HepG2 (cell line): ENCODE data around the gene EHBP1. TPM values are rescaled to one million over a fixed set of nuclear protein-coding genes. Genes with fewer than 3 reads are reported as not detected.

Source experiments
- ATAC-seq: fragments of 200-7000 bp; cut with Tn5 transposase; 3 replicates; pipeline ENCODE4 v1.9.1; 2020; ENCODE audit warnings: mild to moderate bottlenecking, moderate library complexity
- BruUV-seq: library from RNA; stranded (reverse); fragments of 400-500 nt; replicated peaks from 2 replicates; lab custom pipeline; 2021; lab: Mats Ljungman, UMichigan
- CTCF ChIA-PET: fragments of 300-600 bp; formaldehyde crosslinking; extraction: SDS; loops from one replicate; lab custom pipeline; 2021; ENCODE audit warnings: low total read pairs, inconsistent platforms, low intra/inter-chr PET ratio; lab: Yijun Ruan, JAX
- POLR2A ChIA-PET: fragments of 350-600 bp; sonication (Branson Sonifier 250); formaldehyde crosslinking; loops from one replicate; lab custom pipeline; 2020; ENCODE audit warnings: antibody characterized with exemption, inconsistent platforms; lab: Yijun Ruan, JAX
- DNase-seq: peaks from one replicate; pipeline ENCODE4 v3.0.0-alpha.2; 2015; ENCODE audit warnings: low spot score
- FAIRE-seq: peaks from 3 replicates; lab custom pipeline; 2011; peaks lifted over from hg19 to GRCh38; lab: Jason Lieb, UNC
- H2AFZ ChIP-seq: one replicate; pipeline ENCODE4 v1.6.1; 2011; ENCODE audit warnings: low read length, inconsistent platforms
- H3K27ac ChIP-seq: fragments of 300-600 bp; 3 replicates; pipeline ENCODE4 v1.8.0; 2011; ENCODE audit warnings: mixed run types, mild to moderate bottlenecking, mixed read lengths, low read length, inconsistent platforms; ENCODE audit not compliant: insufficient read depth; ENCODE audit errors: extremely low read length
- H3K27me3 ChIP-seq, 2 experiments: fragments of 200-600 bp in 1 of 2; 2 replicates in 1 of 2; 3 replicates in 1 of 2; pipeline versions ENCODE4 v1.6.0 to v1.8.0; 2011; ENCODE audit warnings: low read length in 2 of 2, mild to moderate bottlenecking in 2 of 2, moderate library complexity in 2 of 2, inconsistent platforms in 1 of 2; ENCODE audit not compliant: insufficient read depth in 2 of 2, control insufficient read depth in 1 of 2
- H3K36me3 ChIP-seq, 2 experiments: fragments of 200-600 bp in 1 of 2; replicated peaks in 1 of 2; 2 replicates in 1 of 2; 3 replicates in 1 of 2; pipeline versions ENCODE4 v1.5.1 to v1.8.0; 2011; ENCODE audit warnings: low read length in 2 of 2, inconsistent platforms in 1 of 2; ENCODE audit not compliant: insufficient read depth in 2 of 2, control insufficient read depth in 1 of 2
- H3K4me1 ChIP-seq: 2 replicates; pipeline ENCODE4 v1.5.1; 2012; ENCODE audit warnings: low read length, inconsistent platforms; ENCODE audit not compliant: insufficient read depth
- H3K4me2 ChIP-seq: 2 replicates; pipeline ENCODE4 v1.6.0; 2011; ENCODE audit warnings: low read depth, low read length, inconsistent platforms
- H3K4me3 ChIP-seq, 3 experiments: fragments of 200-600 bp in 1 of 3; sonication (generic), shearing (Covaris generic) in 1 of 3; replicated peaks in 1 of 3; 2 replicates each; pipeline ENCODE4 v1.5.1; 2011 to 2016; ENCODE audit warnings: low read length in 3 of 3, inconsistent platforms in 2 of 3, low read depth in 2 of 3, mild to moderate bottlenecking in 2 of 3, control low read depth in 1 of 3, mixed read lengths in 1 of 3; ENCODE audit not compliant: insufficient read depth in 1 of 3
- H3K79me2 ChIP-seq: one replicate; pipeline ENCODE4 v1.6.1; 2011; ENCODE audit warnings: low read length, inconsistent platforms; ENCODE audit not compliant: insufficient read depth
- H3K9ac ChIP-seq: 2 replicates; pipeline ENCODE4 v1.6.0; 2011; ENCODE audit warnings: mild to moderate bottlenecking, low read depth, low read length, inconsistent platforms; ENCODE audit not compliant: insufficient read depth
- H3K9me3 ChIP-seq: 2 replicates; pipeline ENCODE4 v1.5.1; 2012; ENCODE audit warnings: mild to moderate bottlenecking, low read length
- H4K20me1 ChIP-seq: 2 replicates; pipeline ENCODE4 v1.6.0; 2011; ENCODE audit warnings: inconsistent platforms, mild to moderate bottlenecking, low read length, moderate library complexity; ENCODE audit not compliant: insufficient read depth
- BATF2 ChIP-seq: sonication (generic); formaldehyde crosslinking; IDR thresholded peaks from 2 replicates; pipeline ENCODE4 v1.8.0; 2022; ENCODE audit warnings: mild to moderate bottlenecking, missing genetic modification reagents, moderate library complexity
- CCAR2 ChIP-seq: fragments of 200-400 bp; formaldehyde crosslinking; optimal IDR thresholded peaks from 2 replicates; pipeline ENCODE3; 2018; ENCODE audit warnings: low read depth, mild to moderate bottlenecking, low read length, moderate library complexity
- EHMT2 ChIP-seq: fragments of 200-600 bp; sonication (generic); IDR thresholded peaks from 2 replicates; pipeline ENCODE4 v1.7.0; 2017; ENCODE audit warnings: antibody characterized with exemption, low read depth, low read length, borderline replicate concordance
- GFI1 ChIP-seq: sonication (generic); formaldehyde crosslinking; IDR thresholded peaks from 2 replicates; pipeline ENCODE4 v1.5.0; 2020; ENCODE audit warnings: missing genetic modification reagents, mild to moderate bottlenecking, borderline replicate concordance
- HNRNPL ChIP-seq: fragments of 200-400 bp; formaldehyde crosslinking; IDR thresholded peaks from 2 replicates; pipeline ENCODE4 v1.6.1; 2017; ENCODE audit warnings: mild to moderate bottlenecking, low read depth, low read length
- KMT2A ChIP-seq: sonication (generic); formaldehyde crosslinking; IDR thresholded peaks from 2 replicates; pipeline ENCODE4 v1.4.0; 2020; ENCODE audit warnings: missing genetic modification reagents
- ONECUT2 ChIP-seq: sonication (generic); formaldehyde crosslinking; IDR thresholded peaks from 2 replicates; pipeline ENCODE4 v1.4.0; 2020; ENCODE audit warnings: missing genetic modification reagents
- PTBP1 ChIP-seq: fragments of 200-400 bp; formaldehyde crosslinking; IDR thresholded peaks from 2 replicates; pipeline ENCODE4 v1.6.1; 2018; ENCODE audit warnings: low read length, low read depth; ENCODE audit not compliant: poor library complexity, severe bottlenecking
- RAD21 ChIP-seq: fragments of 450-650 bp; formaldehyde crosslinking; IDR thresholded peaks from 2 replicates; pipeline ENCODE4 v1.5.0; 2020; ENCODE audit warnings: mild to moderate bottlenecking
- SIX1 ChIP-seq: sonication (generic); formaldehyde crosslinking; IDR thresholded peaks from 2 replicates; pipeline ENCODE4 v1.4.0; 2020; ENCODE audit warnings: missing genetic modification reagents, borderline replicate concordance
- SP140L ChIP-seq: sonication (generic); formaldehyde crosslinking; IDR thresholded peaks from 2 replicates; pipeline ENCODE4 v1.4.0; 2020; ENCODE audit warnings: missing genetic modification reagents, borderline replicate concordance
- TRIM22 ChIP-seq: fragments of 450-650 bp; IDR thresholded peaks from 2 replicates; pipeline ENCODE4 v1.6.1; 2017
- ZMYM4 ChIP-seq: sonication (generic); formaldehyde crosslinking; IDR thresholded peaks from 2 replicates; pipeline ENCODE4 v1.8.1; 2023; ENCODE audit warnings: mild to moderate bottlenecking, missing genetic modification reagents
- ZNF17 ChIP-seq: sonication (generic); formaldehyde crosslinking; IDR thresholded peaks from 2 replicates; pipeline ENCODE4 v1.5.0; 2020; ENCODE audit warnings: mild to moderate bottlenecking, missing genetic modification reagents
- ZNF382 ChIP-seq: sonication (generic); formaldehyde crosslinking; IDR thresholded peaks from 2 replicates; pipeline ENCODE4 v1.5.0; 2020; ENCODE audit warnings: missing genetic modification reagents, mild to moderate bottlenecking, borderline replicate concordance
- in situ Hi-C: cut with HindIII; loops from 2 replicates; pipeline ENCODE4 v1.10.0; 2017; ENCODE audit warnings: low pct_unique_long_range_greater_than_20kb; ENCODE audit not compliant: extremely low pct_ligation_motif_present
- intact Hi-C: fragments of 100-400 bp; cut with micrococcal nuclease; formaldehyde crosslinking; loops from one replicate; pipeline ENCODE4 v1.10.0; 2022; ENCODE audit not compliant: unreplicated experiment
- polyA plus RNA-seq, 8 experiments: library from polyadenylated mRNA; depleted of rRNA in 3 of 8; stranded (reverse) in 7 of 8; unstranded in 1 of 8; fragments of >200 nt; fragmentation: Illumina TruSeq in 4 of 8; extraction: Trizol in 4 of 8; gene quantifications; 2 replicates each; pipeline versions ENCODE4 v1.2.1 to v1.2.3, GENCODE V29; 2011 to 2016; ENCODE audit warnings: low read depth in 4 of 8, missing spikeins in 1 of 8, mixed read lengths in 1 of 8; ENCODE audit not compliant: insufficient read depth in 1 of 8
- total RNA-seq, 5 experiments: library from RNA; depleted of rRNA; stranded (reverse); fragments of >200 nt; fragmentation: Illumina TruSeq; extraction: Trizol; gene quantifications; 2 replicates each; pipeline ENCODE4 v1.2.3, GENCODE V29; 2016; ENCODE audit warnings: low read depth in 1 of 5

Gene EHBP1
- total and polyA plus RNA-seq, 2 of the 13 experiments (the other 11 are each of a cell fraction or from before 2014, with no cell fraction given) = 93.5 to 146 TPM

- TF ChIP-seq EHMT2 = no peak
- TF ChIP-seq ZMYM4 (CRISPR knock-in tag) = 0 out of 2 replicates have a peak, but pooled peaks have one; percentile 20
- TF ChIP-seq SP140L (CRISPR knock-in tag) = no peak
- no peak for TF ChIP-seq KMT2A (CRISPR knock-in tag)
- no peak for TF ChIP-seq BATF2 (CRISPR knock-in tag)
- TF ChIP-seq GFI1 (CRISPR knock-in tag) = no peak
- TF ChIP-seq CCAR2 = no peak
- TF ChIP-seq SIX1 (CRISPR knock-in tag) = no peak
Observed at GRCh38 chr2:62812921-62813825, 107.7 kb downstream of the EHBP1 start (continued).

GRCh38 chr2:62814123-62814522 is 108.6 kb downstream of the EHBP1 start:
- Histone ChIP-seq H3K4me2 (no peak overlapping the region), H3K4me3 (no peak overlapping the region), H2AFZ (no peak overlapping the region), H3K9ac (no peak overlapping the region), H3K4me1 (peaks cover 18% of the 10 kb centered on the region; the same call in 1 of the 2 replicates), H3K27ac (no peak overlapping the region), H3K9me3 (no peaks in the 10 kb centered on the region), H3K79me2 (peaks cover 93% of the 10 kb centered on the region), H3K36me3 (peaks cover 9 to 23% of the 10 kb centered on the region in 2 experiments), H3K27me3 (no peaks in the 10 kb centered on the region), H4K20me1 (peaks cover 71% of the 10 kb centered on the region)
- FAIRE-seq (no peak), ATAC-seq (no peak; the same call in 2 of the 3 replicates), DNase-seq (no peak)
- intact Hi-C loops (no loop called here), in situ Hi-C loops (no loop called here)
- BruUV-seq = no TSS peak
- ChIA-PET CTCF (no interaction called here), POLR2A (no interaction called here)
- TF ChIP-seq ZNF17 (CRISPR knock-in tag) = no peak
- no peak for TF ChIP-seq TRIM22
- TF ChIP-seq ZNF382 (CRISPR knock-in tag) = no peak
- TF ChIP-seq HNRNPL = no peak
- TF ChIP-seq PTBP1 = no peak
- TF ChIP-seq ONECUT2 (CRISPR knock-in tag) = no peak
- no peak for TF ChIP-seq RAD21
